ENCODE results near the gene HECTD4. TPM values are rescaled to one million over a fixed set of nuclear protein-coding genes. Genes with fewer than 3 reads are reported as not detected.

HECTD4 gene
- total and polyA plus RNA-seq, 10 donors, result 5.4 to 70.8 (median 50.1) TPM

DNA sequence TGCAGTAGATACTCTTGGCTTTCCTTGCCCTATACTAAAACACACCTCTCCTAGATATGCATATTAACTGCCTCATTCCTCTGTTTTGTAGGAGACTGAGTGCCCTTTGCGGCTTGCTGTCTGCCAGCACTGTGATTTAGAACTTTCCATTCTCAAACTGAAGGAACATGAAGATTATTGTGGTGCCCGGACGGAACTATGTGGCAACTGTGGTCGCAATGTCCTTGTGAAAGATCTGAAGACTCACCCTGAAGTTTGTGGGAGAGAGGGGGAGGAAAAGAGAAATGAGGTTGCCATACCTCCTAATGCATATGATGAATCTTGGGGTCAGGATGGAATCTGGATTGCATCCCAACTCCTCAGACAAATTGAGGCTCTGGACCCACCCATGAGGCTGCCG, 241.5 kb downstream of the HECTD4 start:
- WGBS, 5 donors, result 52 to 85% (median 69%) methylated on average over 5 of the region's 5 CpGs
- H3K36me3 ChIP-seq, result peaks cover 0 to 100% (median 98%) of the 10 kb centered on the region in 6 donors
- no peak for DNase-seq

DNA sequence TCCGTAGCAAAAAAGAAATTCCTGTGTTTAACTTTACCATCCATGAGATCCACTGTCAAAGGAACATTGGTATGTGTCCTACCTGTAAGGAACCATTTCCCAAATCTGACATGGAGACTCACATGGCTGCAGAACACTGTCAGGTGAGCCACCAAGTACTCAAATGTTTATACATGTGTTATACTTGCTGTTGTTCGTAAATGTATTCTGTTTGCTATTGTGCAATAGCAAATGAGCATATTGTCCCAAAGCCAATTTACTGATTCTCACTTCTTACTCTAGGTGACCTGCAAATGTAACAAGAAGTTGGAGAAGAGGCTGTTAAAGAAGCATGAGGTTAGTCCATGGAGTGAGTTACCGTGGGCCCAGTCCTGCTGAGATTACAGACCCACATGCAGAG, 247.5 kb downstream of the HECTD4 start:
- Histone ChIP-seq H3K4me3 (no peak overlapping the region), H3K9me3 (no peaks in the 10 kb centered on the region), H3K27me3 (replicated peaks in 1 of 7) (no peaks in the 10 kb centered on the region), H3K27ac (no peak overlapping the region), H3K36me3 (peaks cover 4 to 83% (median 54%) of the 10 kb centered on the region in 6 donors), H3K4me1 (peaks cover 20 to 57% (median 39%) of the 10 kb centered on the region in 6 donors)
- WGBS, 5 donors, result 93 to 99% (median 95%) methylated on average over 3 of the region's 3 CpGs
- intact Hi-C loops (cut with DNase I; ENCODE audit: low total_unique reads), result no loop called here
- TF ChIP-seq, protein P1, sequence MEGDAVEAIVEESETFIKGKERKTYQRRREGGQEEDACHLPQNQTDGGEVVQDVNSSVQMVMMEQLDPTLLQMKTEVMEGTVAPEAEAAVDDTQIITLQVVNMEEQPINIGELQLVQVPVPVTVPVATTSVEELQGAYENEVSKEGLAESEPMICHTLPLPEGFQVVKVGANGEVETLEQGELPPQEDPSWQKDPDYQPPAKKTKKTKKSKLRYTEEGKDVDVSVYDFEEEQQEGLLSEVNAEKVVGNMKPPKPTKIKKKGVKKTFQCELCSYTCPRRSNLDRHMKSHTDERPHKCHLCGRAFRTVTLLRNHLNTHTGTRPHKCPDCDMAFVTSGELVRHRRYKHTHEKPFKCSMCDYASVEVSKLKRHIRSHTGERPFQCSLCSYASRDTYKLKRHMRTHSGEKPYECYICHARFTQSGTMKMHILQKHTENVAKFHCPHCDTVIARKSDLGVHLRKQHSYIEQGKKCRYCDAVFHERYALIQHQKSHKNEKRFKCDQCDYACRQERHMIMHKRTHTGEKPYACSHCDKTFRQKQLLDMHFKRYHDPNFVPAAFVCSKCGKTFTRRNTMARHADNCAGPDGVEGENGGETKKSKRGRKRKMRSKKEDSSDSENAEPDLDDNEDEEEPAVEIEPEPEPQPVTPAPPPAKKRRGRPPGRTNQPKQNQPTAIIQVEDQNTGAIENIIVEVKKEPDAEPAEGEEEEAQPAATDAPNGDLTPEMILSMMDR (IDR thresholded peaks at IDR 0.05 in 8 of 11, conservative IDR thresholded peaks at IDR 0.05 in 3 of 11), result no peak
- TF ChIP-seq POLR2A (IDR thresholded peaks at IDR 0.05) (no peak), POLR2AphosphoS5 (IDR thresholded peaks at IDR 0.05) (no peak)
- no peak for DNase-seq

More for the DNA sequence above, 241.5 kb downstream of the HECTD4 start:
- Histone ChIP-seq H3K4me1 (peaks cover 0 to 38% (median 10%) of the 10 kb centered on the region in 6 donors), H3K4me3 (no peak overlapping the region), H3K9me3 (no peaks in the 10 kb centered on the region), H3K27ac (peak overlapping the region in 7 of 8 donors; percentile 3 to 76 (median 36)), H3K27me3 (replicated peaks in 1 of 7) (no peaks in the 10 kb centered on the region)
- peak in 1 of 3 donors; percentile 49 for TF ChIP-seq POLR2AphosphoS5 (IDR thresholded peaks at IDR 0.05)
- no peak for TF ChIP-seq POLR2A (IDR thresholded peaks at IDR 0.05)
- intact Hi-C loops (cut with DNase I; ENCODE audit: low total_unique reads), result no loop called here

DNA sequence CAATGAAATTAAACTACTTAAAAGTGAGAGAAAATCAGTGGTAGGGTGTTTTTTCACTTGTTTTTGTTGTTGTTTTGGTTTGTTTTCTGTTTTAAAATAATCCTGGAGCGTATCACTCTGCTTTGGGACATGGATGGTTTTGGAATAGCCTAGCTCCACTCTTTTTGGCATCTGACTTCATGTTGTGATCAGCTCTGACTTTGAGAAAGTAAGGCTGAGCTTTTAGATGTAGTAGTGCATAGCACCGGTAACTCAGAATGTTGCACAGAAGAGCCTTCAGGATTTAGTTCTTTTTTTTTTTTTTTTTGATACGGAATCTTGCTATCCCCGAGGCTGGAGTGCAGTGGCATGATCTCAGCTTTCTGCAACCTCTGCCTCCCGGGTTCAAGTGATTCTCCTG, 248.8 kb downstream of the HECTD4 start:
- H3K27ac ChIP-seq, result peak overlapping the region in 4 of 8 donors; percentile 10 to 97 (median 54)
- no peak overlapping the region for H3K4me3 ChIP-seq
- H3K27me3 ChIP-seq (replicated peaks in 1 of 7), result no peaks in the 10 kb centered on the region
- H3K9me3 ChIP-seq, result no peaks in the 10 kb centered on the region
- H3K36me3 ChIP-seq, result peaks cover 4 to 69% (median 42%) of the 10 kb centered on the region in 6 donors
- H3K4me1 ChIP-seq, result peaks cover 21 to 63% (median 50%) of the 10 kb centered on the region in 6 donors
- intact Hi-C loops (cut with DNase I; ENCODE audit: low total_unique reads), result no loop called here
- TF ChIP-seq POLR2AphosphoS5 (IDR thresholded peaks at IDR 0.05), result no peak
- TF ChIP-seq, protein P1 (IDR thresholded peaks at IDR 0.05 in 8 of 11, conservative IDR thresholded peaks at IDR 0.05 in 3 of 11), result no peak
- TF ChIP-seq POLR2A (IDR thresholded peaks at IDR 0.05), result no peak
- DNase-seq, result no peak
- 87 to 96% (median 94%) methylated on average over 5 of the region's 5 CpGs for WGBS, 5 donors

- Histone ChIP-seq H3K27ac (peak overlapping the region; percentile 63 to 98 (median 93)), H3K4me1 (peaks cover 31 to 81% (median 67%) of the 10 kb centered on the region in 6 donors), H3K27me3 (replicated peaks in 1 of 7) (no peaks in the 10 kb centered on the region), H3K36me3 (peaks cover 4 to 52% (median 24%) of the 10 kb centered on the region in 6 donors), H3K9me3 (no peaks in the 10 kb centered on the region), H3K4me3 (no peak overlapping the region)
- intact Hi-C loops (cut with DNase I; ENCODE audit: low total_unique reads), result no loop called here
- TF ChIP-seq, protein P1 (IDR thresholded peaks at IDR 0.05 in 8 of 11, conservative IDR thresholded peaks at IDR 0.05 in 3 of 11), result no peak
- TF ChIP-seq POLR2A (IDR thresholded peaks at IDR 0.05), result no peak
- no peak for TF ChIP-seq POLR2AphosphoS5 (IDR thresholded peaks at IDR 0.05)
- DNase-seq, result no peak
- WGBS, 5 donors, result 57 to 79% (median 69%) methylated on average over 1 of the region's 1 CpG
These were observed 250.5 kb downstream of the HECTD4 start for GRCh38 chr12:112131686-112132085.
